Stimulated activated CD4-positive, alpha-beta T cell treated with anti-CD3 and anti-CD28 coated beads, Interleukin-2, amount 100 ng/mL, for 24 hours (primary cell): ENCODE results near the gene TUBGCP2.
"Not testable (repeated sequence)": the region's sequence is repeated elsewhere in the genome, so short reads cannot be mapped to it uniquely, and the experiment has no call there.

Experiments used
- DNase-seq, 2 donors: peaks; one replicate each; pipeline ENCODE4 v3.0.0-alpha.2; 2020

The TUBGCP2 gene

GRCh38 chr10:133277277-133277992, 31.2 kb downstream of the TUBGCP2 start:
- no peak for DNase-seq

GRCh38 chr10:133276435-133277201, 32.1 kb downstream of the TUBGCP2 start, which contains the start of gene ADAM8:
Gene ADAM8, minus strand, starts transcription at chr10:133276868. Its CDS starts 51 bp downstream, at chr10:133276817.
- DNase-seq: peak; percentile 67 to 86

GRCh38 chr10:133276100-133276434, 32.6 kb downstream of the TUBGCP2 start:
- no peak for DNase-seq

- peak; percentile 51 to 66 for DNase-seq
These were observed 33.0 kb downstream of the TUBGCP2 start for GRCh38 chr10:133275684-133276092.

- DNase-seq: peak; percentile 85 to 86
These were observed 33.7 kb downstream of the TUBGCP2 start for GRCh38 chr10:133274751-133275683.

GRCh38 chr10:133273534-133274143, 35.0 kb downstream of the TUBGCP2 start:
- DNase-seq: no peak

- DNase-seq: no peak
These were observed 35.7 kb downstream of the TUBGCP2 start for GRCh38 chr10:133272964-133273420.

GRCh38 chr10:133272301-133272963, 36.2 kb downstream of the TUBGCP2 start:
- DNase-seq: no peak

- DNase-seq: no peak
These were observed 37.0 kb downstream of the TUBGCP2 start for GRCh38 chr10:133271521-133272300.

GRCh38 chr10:133270773-133271297, 37.8 kb downstream of the TUBGCP2 start:
- DNase-seq: no peak

- DNase-seq: no peak
These were observed 38.5 kb downstream of the TUBGCP2 start for GRCh38 chr10:133270204-133270603.

- no peak for DNase-seq
These were observed 39.3 kb downstream of the TUBGCP2 start for GRCh38 chr10:133269367-133269766.

GRCh38 chr10:133268532-133268931, 40.1 kb downstream of the TUBGCP2 start:
- DNase-seq: no peak

GRCh38 chr10:133267829-133268228, 40.8 kb downstream of the TUBGCP2 start:
- DNase-seq: no peak

- no peak for DNase-seq
These were observed 41.4 kb downstream of the TUBGCP2 start for GRCh38 chr10:133267293-133267692.

GRCh38 chr10:133266056-133266795, 42.4 kb downstream of the TUBGCP2 start:
- no peak for DNase-seq

GRCh38 chr10:133265052-133265451, 43.6 kb downstream of the TUBGCP2 start:
- DNase-seq: not testable (repeated sequence)

GRCh38 chr10:133264461-133264860, 44.2 kb downstream of the TUBGCP2 start:
- DNase-seq: no peak

GRCh38 chr10:133263674-133264073, 45.0 kb downstream of the TUBGCP2 start:
- no peak for DNase-seq

GRCh38 chr10:133262696-133263095, 46.0 kb downstream of the TUBGCP2 start:
- no peak for DNase-seq
